OCI-LY3 (cell line): ENCODE results near the gene VSIG1.

Experiments used
- H2AFZ ChIP-seq: fragments of 200-600, 300-600 bp; shearing (Covaris generic); 2 replicates; pipeline ENCODE4 v1.6.0; 2014; ENCODE audit warnings: antibody characterized with exemption, low read depth, low read length
- H3K27ac ChIP-seq: fragments of 200-600, 300-600 bp; sonication (generic); 2 replicates; pipeline ENCODE4 v1.5.1; 2014; ENCODE audit warnings: mild to moderate bottlenecking, low read length, moderate library complexity, mixed read lengths
- H3K27me3 ChIP-seq: fragments of 200-600, 300-600 bp; sonication (generic); 2 replicates; pipeline ENCODE4 v1.6.1; 2014; ENCODE audit warnings: low read depth, low read length, mixed read lengths
- H3K36me3 ChIP-seq: fragments of 200-600, 300-600 bp; sonication (generic); replicated peaks from 2 replicates; pipeline ENCODE3; 2014; ENCODE audit warnings: low read depth, low read length, mixed read lengths
- H3K4me1 ChIP-seq: fragments of 300-600, 200-600 bp; sonication (generic); 2 replicates; pipeline ENCODE4 v1.6.1; 2014; ENCODE audit warnings: low read length, mixed read lengths
- H3K4me2 ChIP-seq: fragments of 200-600, 300-600 bp; sonication (generic); 2 replicates; pipeline ENCODE4 v1.6.1; 2014; ENCODE audit warnings: low read length, mixed read lengths
- H3K4me3 ChIP-seq: fragments of 300-600, 200-600 bp; sonication (generic); 2 replicates; pipeline ENCODE4 v1.5.1; 2014; ENCODE audit warnings: antibody characterized with exemption, mild to moderate bottlenecking, low read length, moderate library complexity
- H3K79me2 ChIP-seq: fragments of 300-600, 200-600 bp; shearing (Covaris generic); 2 replicates; pipeline ENCODE4 v1.6.1; 2014; ENCODE audit warnings: mild to moderate bottlenecking, low read length, mixed read lengths
- H3K9ac ChIP-seq: fragments of 300-600, 200-600 bp; shearing (Covaris generic); 2 replicates; pipeline ENCODE4 v1.6.0; 2014; ENCODE audit warnings: mild to moderate bottlenecking, low read length, moderate library complexity
- H3K9me3 ChIP-seq: fragments of 200-600, 300-600 bp; shearing (Covaris generic); 2 replicates; pipeline ENCODE4 v1.6.1; 2014; ENCODE audit warnings: low read length, mixed read lengths; ENCODE audit not compliant: insufficient read depth
- H4K20me1 ChIP-seq: fragments of 200-600, 300-600 bp; sonication (generic); 2 replicates; pipeline ENCODE4 v1.6.1; 2016; ENCODE audit warnings: low read length, mixed read lengths; ENCODE audit not compliant: insufficient read depth
- CTCF ChIP-seq: fragments of 200-600, 300-600 bp; sonication (generic); IDR thresholded peaks from 2 replicates; pipeline ENCODE4 v1.5.1; 2014; ENCODE audit warnings: antibody characterized with exemption, low read length, low read depth
- EZH2phosphoT487 ChIP-seq: fragments of 200-600 bp; shearing (Covaris generic); IDR thresholded peaks from 2 replicates; pipeline ENCODE4 v1.6.1; 2018; ENCODE audit warnings: antibody characterized with exemption, mixed run types, low read depth

The VSIG1 gene

GRCh38 chrX:108036298-108036973 is 8.4 kb upstream of the VSIG1 start:
- Histone ChIP-seq H3K4me2 (no peak overlapping the region), H3K36me3 (no peaks in the 10 kb centered on the region), H3K27ac (no peak overlapping the region), H3K79me2 (no peaks in the 10 kb centered on the region), H4K20me1 (no peaks in the 10 kb centered on the region), H3K9ac (no peak overlapping the region), H2AFZ (no peak overlapping the region), H3K4me1 (no peaks in the 10 kb centered on the region), H3K9me3 (no peaks in the 10 kb centered on the region), H3K4me3 (no peak overlapping the region), H3K27me3 (no peaks in the 10 kb centered on the region)
- no peak for TF ChIP-seq CTCF
- TF ChIP-seq EZH2phosphoT487: no peak

- Histone ChIP-seq H4K20me1 (no peaks in the 10 kb centered on the region), H3K27ac (no peak overlapping the region), H3K36me3 (no peaks in the 10 kb centered on the region), H3K4me2 (no peak overlapping the region), H3K4me1 (peaks cover 4% of the 10 kb centered on the region; the same call in 1 of the 2 replicates), H3K9me3 (no peaks in the 10 kb centered on the region), H2AFZ (no peak overlapping the region), H3K27me3 (no peaks in the 10 kb centered on the region), H3K4me3 (no peak overlapping the region), H3K9ac (no peak overlapping the region), H3K79me2 (no peaks in the 10 kb centered on the region)
- TF ChIP-seq EZH2phosphoT487: no peak
- no peak for TF ChIP-seq CTCF
These were observed 4.8 kb downstream of the VSIG1 start for GRCh38 chrX:108049649-108050048.

DNA sequence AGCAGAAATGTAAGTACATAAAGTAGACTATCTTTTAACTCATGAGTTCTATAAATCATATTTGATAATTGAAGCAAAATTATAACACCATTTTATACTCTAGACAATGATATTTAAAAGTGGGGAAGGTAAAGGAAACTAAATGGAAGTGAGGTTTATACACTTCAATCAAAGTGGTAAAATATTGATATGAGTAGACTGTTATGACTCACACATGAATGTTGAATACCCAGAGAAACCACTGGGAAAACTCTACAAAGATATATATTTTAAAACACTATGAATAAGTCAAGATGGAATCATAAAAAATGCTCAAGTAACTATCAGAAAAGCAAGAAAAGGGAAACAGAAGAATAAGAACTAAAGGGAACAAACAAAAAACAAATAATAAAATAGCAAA is 8.4 kb downstream of the VSIG1 start:
- Histone ChIP-seq H3K9me3 (no peaks in the 10 kb centered on the region), H4K20me1 (no peaks in the 10 kb centered on the region), H2AFZ (no peak overlapping the region), H3K9ac (no peak overlapping the region), H3K79me2 (no peaks in the 10 kb centered on the region), H3K4me3 (no peak overlapping the region), H3K27me3 (no peaks in the 10 kb centered on the region), H3K27ac (no peak overlapping the region), H3K4me2 (no peak overlapping the region), H3K36me3 (no peaks in the 10 kb centered on the region), H3K4me1 (peaks cover 4% of the 10 kb centered on the region; the same call in 1 of the 2 replicates)
- TF ChIP-seq CTCF (no peak), EZH2phosphoT487 (no peak)

DNA sequence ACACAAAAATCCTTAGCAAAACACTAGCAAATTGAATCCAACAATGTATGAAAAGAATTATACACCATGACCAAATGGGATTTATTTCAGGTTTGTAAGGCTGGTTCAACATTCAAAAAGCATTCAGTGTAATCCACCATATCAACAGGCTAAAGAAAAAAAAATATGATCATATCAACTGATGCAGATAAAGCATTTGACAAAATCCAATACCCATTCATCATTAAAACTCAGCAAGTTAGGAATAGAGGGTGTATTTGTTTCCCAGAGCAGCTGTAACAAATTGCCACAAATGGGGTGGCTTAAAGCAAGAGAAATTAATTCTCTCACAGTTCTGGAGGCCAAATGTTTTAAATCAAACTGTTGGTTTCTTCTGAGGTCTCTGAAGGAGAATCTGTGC is 10.7 kb downstream of the VSIG1 start:
- no peak for TF ChIP-seq EZH2phosphoT487
- no peak for TF ChIP-seq CTCF
- peaks cover 4% of the 10 kb centered on the region; the same call in 1 of the 2 replicates for H3K4me1 ChIP-seq
- no peak overlapping the region for H3K9ac ChIP-seq
- H3K9me3 ChIP-seq: no peaks in the 10 kb centered on the region
- no peak overlapping the region for H2AFZ ChIP-seq
- H3K36me3 ChIP-seq: no peaks in the 10 kb centered on the region
- no peaks in the 10 kb centered on the region for H3K27me3 ChIP-seq
- H4K20me1 ChIP-seq: no peaks in the 10 kb centered on the region
- H3K4me3 ChIP-seq: no peak overlapping the region
- H3K27ac ChIP-seq: no peak overlapping the region
- no peaks in the 10 kb centered on the region for H3K79me2 ChIP-seq
- H3K4me2 ChIP-seq: no peak overlapping the region
